MM.1S (cell line): ENCODE measurements around the gene POU2AF2.

Experiments used
- EZH2 ChIP-seq: fragments of 300-600 bp; sonication (generic); optimal IDR thresholded peaks from 2 replicates; pipeline ENCODE3; 2017; ENCODE audit warnings: low read depth, mild to moderate bottlenecking, antibody characterized with exemption, low read length, mixed read lengths
- EZH2phosphoT487 ChIP-seq: fragments of 300-600 bp; sonication (generic); IDR thresholded peaks from 2 replicates; pipeline ENCODE4 v1.6.1; 2018; ENCODE audit warnings: antibody characterized with exemption, low read length
- TF ChIP-seq, protein P1 (sequence below): fragments of 300-600 bp; sonication (generic); IDR thresholded peaks from 2 replicates; pipeline ENCODE4 v1.5.1; 2016; ENCODE audit warnings: antibody characterized with exemption, low read length, mixed read lengths

DNA sequence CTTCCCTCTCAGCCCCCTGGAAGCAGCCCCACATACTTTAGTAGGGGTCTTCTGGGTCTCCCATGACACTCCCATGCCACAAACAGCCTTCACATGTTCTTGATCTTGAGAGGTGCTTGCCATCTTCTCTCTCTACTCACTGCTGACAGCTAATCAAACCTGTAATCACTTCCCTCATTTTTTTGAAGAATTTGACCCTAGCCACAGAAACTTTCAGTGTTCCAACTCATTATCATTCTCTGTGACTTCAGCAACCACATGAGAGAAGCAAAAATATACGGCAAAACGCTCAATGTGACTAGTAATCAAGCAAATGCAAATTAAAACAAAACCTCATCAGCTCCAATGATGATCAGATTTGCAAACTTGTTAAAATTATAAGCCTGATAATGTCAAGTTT lies 38.3 kb upstream of the POU2AF2 start:
- TF ChIP-seq, protein P1, sequence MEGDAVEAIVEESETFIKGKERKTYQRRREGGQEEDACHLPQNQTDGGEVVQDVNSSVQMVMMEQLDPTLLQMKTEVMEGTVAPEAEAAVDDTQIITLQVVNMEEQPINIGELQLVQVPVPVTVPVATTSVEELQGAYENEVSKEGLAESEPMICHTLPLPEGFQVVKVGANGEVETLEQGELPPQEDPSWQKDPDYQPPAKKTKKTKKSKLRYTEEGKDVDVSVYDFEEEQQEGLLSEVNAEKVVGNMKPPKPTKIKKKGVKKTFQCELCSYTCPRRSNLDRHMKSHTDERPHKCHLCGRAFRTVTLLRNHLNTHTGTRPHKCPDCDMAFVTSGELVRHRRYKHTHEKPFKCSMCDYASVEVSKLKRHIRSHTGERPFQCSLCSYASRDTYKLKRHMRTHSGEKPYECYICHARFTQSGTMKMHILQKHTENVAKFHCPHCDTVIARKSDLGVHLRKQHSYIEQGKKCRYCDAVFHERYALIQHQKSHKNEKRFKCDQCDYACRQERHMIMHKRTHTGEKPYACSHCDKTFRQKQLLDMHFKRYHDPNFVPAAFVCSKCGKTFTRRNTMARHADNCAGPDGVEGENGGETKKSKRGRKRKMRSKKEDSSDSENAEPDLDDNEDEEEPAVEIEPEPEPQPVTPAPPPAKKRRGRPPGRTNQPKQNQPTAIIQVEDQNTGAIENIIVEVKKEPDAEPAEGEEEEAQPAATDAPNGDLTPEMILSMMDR, result no peak
- TF ChIP-seq EZH2 (no peak), EZH2phosphoT487 (no peak)
